Neural progenitor cell (in vitro differentiated cells): ENCODE results near the gene RARS1.

Experiments
- EZH2phosphoT487 ChIP-seq: fragments of 200-600 bp; sonication (generic); IDR thresholded peaks from 2 replicates; pipeline ENCODE4 v1.6.1; 2017; ENCODE audit warnings: antibody characterized with exemption
- TF ChIP-seq, protein P1 (sequence below): fragments of 200-600 bp; sonication (generic); IDR thresholded peaks from 2 replicates; pipeline ENCODE4 v1.5.1; 2017; ENCODE audit warnings: antibody characterized with exemption, mild to moderate bottlenecking

DNA sequence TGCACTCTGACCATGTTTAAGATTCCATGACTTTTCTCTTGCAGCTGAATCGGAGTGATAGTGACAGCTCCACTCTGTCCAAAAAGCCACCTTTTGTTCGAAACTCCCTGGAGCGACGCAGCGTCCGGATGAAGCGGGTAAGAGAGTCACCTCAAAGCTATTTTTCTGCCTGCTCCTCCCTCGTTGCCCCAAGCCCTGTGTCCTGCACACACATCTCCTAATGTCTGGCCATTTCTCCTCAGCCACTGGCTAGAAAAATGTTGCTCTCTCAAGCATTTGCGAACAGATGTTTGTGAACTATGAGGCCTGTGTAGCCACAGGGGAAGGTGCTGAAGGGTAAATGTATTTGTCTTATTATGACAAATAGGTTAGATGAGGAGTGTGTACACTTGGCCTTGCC is 25.7 kb upstream of the RARS1 start:
- TF ChIP-seq, protein P1, sequence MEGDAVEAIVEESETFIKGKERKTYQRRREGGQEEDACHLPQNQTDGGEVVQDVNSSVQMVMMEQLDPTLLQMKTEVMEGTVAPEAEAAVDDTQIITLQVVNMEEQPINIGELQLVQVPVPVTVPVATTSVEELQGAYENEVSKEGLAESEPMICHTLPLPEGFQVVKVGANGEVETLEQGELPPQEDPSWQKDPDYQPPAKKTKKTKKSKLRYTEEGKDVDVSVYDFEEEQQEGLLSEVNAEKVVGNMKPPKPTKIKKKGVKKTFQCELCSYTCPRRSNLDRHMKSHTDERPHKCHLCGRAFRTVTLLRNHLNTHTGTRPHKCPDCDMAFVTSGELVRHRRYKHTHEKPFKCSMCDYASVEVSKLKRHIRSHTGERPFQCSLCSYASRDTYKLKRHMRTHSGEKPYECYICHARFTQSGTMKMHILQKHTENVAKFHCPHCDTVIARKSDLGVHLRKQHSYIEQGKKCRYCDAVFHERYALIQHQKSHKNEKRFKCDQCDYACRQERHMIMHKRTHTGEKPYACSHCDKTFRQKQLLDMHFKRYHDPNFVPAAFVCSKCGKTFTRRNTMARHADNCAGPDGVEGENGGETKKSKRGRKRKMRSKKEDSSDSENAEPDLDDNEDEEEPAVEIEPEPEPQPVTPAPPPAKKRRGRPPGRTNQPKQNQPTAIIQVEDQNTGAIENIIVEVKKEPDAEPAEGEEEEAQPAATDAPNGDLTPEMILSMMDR = no peak
- TF ChIP-seq EZH2phosphoT487 = no peak
